Neural cell (in vitro differentiated cells): Measurements from ENCODE around the gene LANCL2. TPM values are rescaled to one million over a fixed set of nuclear protein-coding genes. Genes with fewer than 3 reads are reported as not detected.

ENCODE experiments used
- H2AFZ ChIP-seq: fragments of 200-600, 300-800 bp; sonication (generic), shearing (Covaris generic); 2 replicates; pipeline ENCODE4 v1.6.0; 2014; ENCODE audit warnings: low read depth, mild to moderate bottlenecking, antibody characterized with exemption, low read length, moderate library complexity
- H3F3A ChIP-seq: fragments of 200-600 bp; shearing (Covaris generic); 2 replicates; pipeline ENCODE4 v1.6.1; 2016; ENCODE audit warnings: mild to moderate bottlenecking, moderate library complexity, mixed read lengths, antibody characterized with exemption, low read length; ENCODE audit not compliant: insufficient read depth, poor library complexity, severe bottlenecking
- H3K27ac ChIP-seq: fragments of 200-600, 300-800 bp; sonication (generic), shearing (Covaris generic); 2 replicates; pipeline ENCODE4 v1.5.1; 2014; ENCODE audit warnings: mild to moderate bottlenecking, low read length, moderate library complexity
- H3K27me3 ChIP-seq: fragments of 300-800, 200-600 bp; sonication (generic), shearing (Covaris generic); 2 replicates; pipeline ENCODE4 v1.6.0; 2014; ENCODE audit warnings: mild to moderate bottlenecking, low read depth, low read length, moderate library complexity; ENCODE audit not compliant: insufficient read depth
- H3K36me3 ChIP-seq: fragments of 300-800, 200-600 bp; sonication (generic), shearing (Covaris generic); 2 replicates; pipeline ENCODE4 v1.5.1; 2014; ENCODE audit warnings: mild to moderate bottlenecking, antibody characterized with exemption, low read length, moderate library complexity; ENCODE audit not compliant: insufficient read depth
- H3K4me2 ChIP-seq: fragments of 300-800, 200-600 bp; sonication (generic), shearing (Covaris generic); 2 replicates; pipeline ENCODE4 v1.6.0; 2014; ENCODE audit warnings: mild to moderate bottlenecking, low read length
- H3K4me3 ChIP-seq: fragments of 300-800, 200-600 bp; sonication (generic), shearing (Covaris generic); 2 replicates; pipeline ENCODE4 v1.5.1; 2014; ENCODE audit warnings: mild to moderate bottlenecking, low read length, moderate library complexity
- H3K79me2 ChIP-seq: fragments of 200-600 bp; shearing (Covaris generic); replicated peaks from 2 replicates; pipeline ENCODE4 v1.6.0; 2014; ENCODE audit warnings: mild to moderate bottlenecking, low read length, moderate library complexity; ENCODE audit not compliant: insufficient read depth
- H3K9ac ChIP-seq: fragments of 300-800, 200-600 bp; sonication (generic), shearing (Covaris generic); 2 replicates; pipeline ENCODE4 v1.6.1; 2016; ENCODE audit warnings: mild to moderate bottlenecking, low read length, mixed read lengths
- H3K9me2 ChIP-seq: fragments of 200-600 bp; shearing (Covaris generic); 2 replicates; pipeline ENCODE4 v1.6.1; 2016; ENCODE audit warnings: mild to moderate bottlenecking, low read length, mixed read lengths; ENCODE audit not compliant: insufficient read depth
- H3K9me3 ChIP-seq: fragments of 200-600, 300-800 bp; sonication (generic), shearing (Covaris generic); 2 replicates; pipeline ENCODE4 v1.6.1; 2016; ENCODE audit warnings: mild to moderate bottlenecking, mixed run types, low read length, moderate library complexity, mixed read lengths
- H4K20me1 ChIP-seq: fragments of 200-600 bp; shearing (Covaris generic); 2 replicates; pipeline ENCODE4 v1.6.1; 2016; ENCODE audit warnings: mild to moderate bottlenecking, mixed run types; ENCODE audit not compliant: insufficient read depth
- EP300 ChIP-seq: fragments of 450-650 bp; conservative IDR thresholded peaks from 2 replicates; pipeline ENCODE4 v1.6.1; 2014; ENCODE audit warnings: antibody characterized with exemption, mild to moderate bottlenecking, moderate library complexity; ENCODE audit not compliant: poor library complexity, severe bottlenecking
- EZH2 ChIP-seq: fragments of 200-600, 300-800 bp; shearing (Covaris generic), sonication (generic); IDR thresholded peaks from 2 replicates; pipeline ENCODE4 v1.6.1; 2014; ENCODE audit warnings: antibody characterized with exemption, low read length, borderline replicate concordance, mild to moderate bottlenecking; ENCODE audit not compliant: insufficient read depth, poor library complexity, severe bottlenecking
- MXI1 ChIP-seq: fragments of 450-650 bp; conservative IDR thresholded peaks from 2 replicates; pipeline ENCODE4 v1.6.1; 2014; ENCODE audit warnings: antibody characterized with exemption, mild to moderate bottlenecking; ENCODE audit not compliant: poor library complexity, severe bottlenecking
- POLR2AphosphoS5 ChIP-seq: IDR thresholded peaks from 2 replicates; pipeline ENCODE4 v1.6.1; 2012
- RAD21 ChIP-seq: fragments of 450-650 bp; conservative IDR thresholded peaks from 2 replicates; pipeline ENCODE4 v1.6.1; 2014; ENCODE audit warnings: antibody characterized with exemption, mild to moderate bottlenecking, moderate library complexity
- SMC3 ChIP-seq: fragments of 450-650 bp; conservative IDR thresholded peaks from 2 replicates; pipeline ENCODE4 v1.6.1; 2014; ENCODE audit warnings: antibody characterized with exemption, mild to moderate bottlenecking, moderate library complexity; ENCODE audit not compliant: poor library complexity
- TAF1 ChIP-seq: IDR thresholded peaks from 2 replicates; pipeline ENCODE4 v1.6.1; 2012; ENCODE audit warnings: low read depth
- polyA plus RNA-seq: library from polyadenylated mRNA; depleted of rRNA; stranded (reverse); fragments of >200 nt; gene quantifications from 2 replicates; pipeline ENCODE4 v1.2.3, GENCODE V29; 2014
- TF ChIP-seq, protein P1 (sequence below): fragments of 450-650 bp; IDR thresholded peaks from 2 replicates; pipeline ENCODE4 v1.5.1; 2014; ENCODE audit warnings: antibody characterized with exemption, mild to moderate bottlenecking, moderate library complexity; ENCODE audit not compliant: poor library complexity, severe bottlenecking
- TF ChIP-seq, protein P2 (sequence below): IDR thresholded peaks from 2 replicates; pipeline ENCODE4 v1.6.1; 2012; ENCODE audit warnings: borderline replicate concordance

The LANCL2 gene
- polyA plus RNA-seq, 1 donor from 2014 or later = 51.2 TPM

GRCh38 chr7:55427800-55428199, 62.7 kb downstream of the LANCL2 start:
- H3K27me3 ChIP-seq = no peaks in the 10 kb centered on the region
- H2AFZ ChIP-seq = no peak overlapping the region
- no peaks in the 10 kb centered on the region for H3K9me3 ChIP-seq
- no peak overlapping the region for H3K4me2 ChIP-seq
- no peaks in the 10 kb centered on the region for H3K9me2 ChIP-seq
- H3F3A ChIP-seq = no peaks in the 10 kb centered on the region
- TF ChIP-seq RAD21 (no peak), SMC3 (no peak), MXI1 (no peak), EP300 (no peak), EZH2 (no peak), TAF1 (no peak), POLR2AphosphoS5 (no peak)
- no peak overlapping the region for H3K4me3 ChIP-seq
- H3K27ac ChIP-seq = no peak overlapping the region
- H3K79me2 ChIP-seq = no peaks in the 10 kb centered on the region
- H3K9ac ChIP-seq = no peak overlapping the region
- no peaks in the 10 kb centered on the region for H4K20me1 ChIP-seq
- peaks cover 9% of the 10 kb centered on the region for H3K36me3 ChIP-seq

GRCh38 chr7:55429835-55430499, 64.8 kb downstream of the LANCL2 start:
- Histone ChIP-seq H3K9me2 (no peaks in the 10 kb centered on the region), H3F3A (no peaks in the 10 kb centered on the region), H3K27me3 (no peaks in the 10 kb centered on the region), H2AFZ (no peak overlapping the region), H3K9me3 (no peaks in the 10 kb centered on the region), H4K20me1 (no peaks in the 10 kb centered on the region), H3K4me3 (no peak overlapping the region), H3K27ac (no peak overlapping the region), H3K4me2 (no peak overlapping the region), H3K79me2 (no peaks in the 10 kb centered on the region), H3K9ac (no peak overlapping the region), H3K36me3 (peaks cover 9% of the 10 kb centered on the region)
- TF ChIP-seq MXI1 (no peak), EZH2 (no peak), RAD21 (no peak)
- TF ChIP-seq, protein P1, sequence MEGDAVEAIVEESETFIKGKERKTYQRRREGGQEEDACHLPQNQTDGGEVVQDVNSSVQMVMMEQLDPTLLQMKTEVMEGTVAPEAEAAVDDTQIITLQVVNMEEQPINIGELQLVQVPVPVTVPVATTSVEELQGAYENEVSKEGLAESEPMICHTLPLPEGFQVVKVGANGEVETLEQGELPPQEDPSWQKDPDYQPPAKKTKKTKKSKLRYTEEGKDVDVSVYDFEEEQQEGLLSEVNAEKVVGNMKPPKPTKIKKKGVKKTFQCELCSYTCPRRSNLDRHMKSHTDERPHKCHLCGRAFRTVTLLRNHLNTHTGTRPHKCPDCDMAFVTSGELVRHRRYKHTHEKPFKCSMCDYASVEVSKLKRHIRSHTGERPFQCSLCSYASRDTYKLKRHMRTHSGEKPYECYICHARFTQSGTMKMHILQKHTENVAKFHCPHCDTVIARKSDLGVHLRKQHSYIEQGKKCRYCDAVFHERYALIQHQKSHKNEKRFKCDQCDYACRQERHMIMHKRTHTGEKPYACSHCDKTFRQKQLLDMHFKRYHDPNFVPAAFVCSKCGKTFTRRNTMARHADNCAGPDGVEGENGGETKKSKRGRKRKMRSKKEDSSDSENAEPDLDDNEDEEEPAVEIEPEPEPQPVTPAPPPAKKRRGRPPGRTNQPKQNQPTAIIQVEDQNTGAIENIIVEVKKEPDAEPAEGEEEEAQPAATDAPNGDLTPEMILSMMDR = no peak

DNA sequence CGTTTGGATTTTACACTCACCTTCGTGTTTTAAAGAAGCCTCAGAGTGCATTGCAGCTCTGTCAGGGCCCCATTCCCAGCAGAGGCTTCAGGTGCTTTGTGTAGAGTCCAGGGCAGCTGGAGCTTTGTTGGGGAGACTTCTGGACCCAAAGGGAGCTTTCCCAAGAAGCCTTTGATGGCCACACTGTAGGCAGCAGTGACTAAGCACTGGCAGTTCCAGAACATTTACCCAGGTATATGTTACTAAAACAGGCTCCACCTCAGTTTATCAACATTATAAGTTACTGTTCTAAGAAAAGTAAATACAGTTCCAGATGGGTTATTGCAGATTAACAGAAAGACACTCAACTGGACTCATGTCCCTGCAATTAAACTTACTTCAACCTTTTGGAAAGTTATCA, 66.8 kb downstream of the LANCL2 start:
- no peaks in the 10 kb centered on the region for H3K9me3 ChIP-seq
- TF ChIP-seq, protein P2, sequence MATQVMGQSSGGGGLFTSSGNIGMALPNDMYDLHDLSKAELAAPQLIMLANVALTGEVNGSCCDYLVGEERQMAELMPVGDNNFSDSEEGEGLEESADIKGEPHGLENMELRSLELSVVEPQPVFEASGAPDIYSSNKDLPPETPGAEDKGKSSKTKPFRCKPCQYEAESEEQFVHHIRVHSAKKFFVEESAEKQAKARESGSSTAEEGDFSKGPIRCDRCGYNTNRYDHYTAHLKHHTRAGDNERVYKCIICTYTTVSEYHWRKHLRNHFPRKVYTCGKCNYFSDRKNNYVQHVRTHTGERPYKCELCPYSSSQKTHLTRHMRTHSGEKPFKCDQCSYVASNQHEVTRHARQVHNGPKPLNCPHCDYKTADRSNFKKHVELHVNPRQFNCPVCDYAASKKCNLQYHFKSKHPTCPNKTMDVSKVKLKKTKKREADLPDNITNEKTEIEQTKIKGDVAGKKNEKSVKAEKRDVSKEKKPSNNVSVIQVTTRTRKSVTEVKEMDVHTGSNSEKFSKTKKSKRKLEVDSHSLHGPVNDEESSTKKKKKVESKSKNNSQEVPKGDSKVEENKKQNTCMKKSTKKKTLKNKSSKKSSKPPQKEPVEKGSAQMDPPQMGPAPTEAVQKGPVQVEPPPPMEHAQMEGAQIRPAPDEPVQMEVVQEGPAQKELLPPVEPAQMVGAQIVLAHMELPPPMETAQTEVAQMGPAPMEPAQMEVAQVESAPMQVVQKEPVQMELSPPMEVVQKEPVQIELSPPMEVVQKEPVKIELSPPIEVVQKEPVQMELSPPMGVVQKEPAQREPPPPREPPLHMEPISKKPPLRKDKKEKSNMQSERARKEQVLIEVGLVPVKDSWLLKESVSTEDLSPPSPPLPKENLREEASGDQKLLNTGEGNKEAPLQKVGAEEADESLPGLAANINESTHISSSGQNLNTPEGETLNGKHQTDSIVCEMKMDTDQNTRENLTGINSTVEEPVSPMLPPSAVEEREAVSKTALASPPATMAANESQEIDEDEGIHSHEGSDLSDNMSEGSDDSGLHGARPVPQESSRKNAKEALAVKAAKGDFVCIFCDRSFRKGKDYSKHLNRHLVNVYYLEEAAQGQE = no peak
- no peak for TF ChIP-seq TAF1
- H3K36me3 ChIP-seq = peaks cover 4% of the 10 kb centered on the region
- H3K9ac ChIP-seq = no peak overlapping the region
- H4K20me1 ChIP-seq = no peaks in the 10 kb centered on the region
- no peak overlapping the region for H3K4me2 ChIP-seq
- H3K4me3 ChIP-seq = no peak overlapping the region
- no peak overlapping the region for H3K27ac ChIP-seq
- H2AFZ ChIP-seq = no peak overlapping the region
- H3K9me2 ChIP-seq = no peaks in the 10 kb centered on the region
- no peaks in the 10 kb centered on the region for H3K79me2 ChIP-seq
- no peaks in the 10 kb centered on the region for H3K27me3 ChIP-seq
- no peaks in the 10 kb centered on the region for H3F3A ChIP-seq
